IMR-90 (cell line): Measurements from ENCODE around the gene ZFAND2B. TPM values are rescaled to one million over a fixed set of nuclear protein-coding genes. Genes with fewer than 3 reads are reported as not detected.

Source experiments
- ATAC-seq: fragments of 200-7000 bp; cut with Tn5 transposase; 2 replicates; pipeline ENCODE4 v1.9.1; 2020; ENCODE audit warnings: low read depth, mild to moderate bottlenecking, moderate library complexity
- BruUV-seq: library from RNA; stranded (reverse); fragments of 400-500 nt; replicated peaks from 2 replicates; lab custom pipeline; 2021; lab: Mats Ljungman, UMichigan
- CTCF ChIA-PET: fragments of 300-600 bp; formaldehyde crosslinking; extraction: SDS; loops from one replicate; lab custom pipeline; 2021; ENCODE audit warnings: antibody characterized with exemption; lab: Yijun Ruan, JAX
- POLR2A ChIA-PET: fragments of 300-600 bp; sonication (Branson Sonifier 250); formaldehyde crosslinking; loops from one replicate; lab custom pipeline; 2022; ENCODE audit warnings: antibody characterized with exemption; ENCODE audit not compliant: unreplicated experiment; lab: Charles Lee
- DNase-seq: peaks from one replicate; pipeline ENCODE4 v3.0.0; 2013
- H2AFZ ChIP-seq: replicated peaks from 2 replicates; pipeline ENCODE3; 2013; ENCODE audit warnings: low read length, mild to moderate bottlenecking; ENCODE audit not compliant: poor library complexity
- H2AK5ac ChIP-seq: 2 replicates; pipeline ENCODE4 v1.6.1; 2013; ENCODE audit warnings: low read depth, low read length, inconsistent platforms
- H2AK9ac ChIP-seq: replicated peaks from 2 replicates; pipeline ENCODE3; 2013; ENCODE audit warnings: mild to moderate bottlenecking, low read depth, low read length, moderate library complexity; ENCODE audit not compliant: poor library complexity
- H2BK120ac ChIP-seq: 2 replicates; pipeline ENCODE4 v1.6.1; 2013; ENCODE audit warnings: low read depth, low read length, inconsistent platforms
- H2BK15ac ChIP-seq: 3 replicates; pipeline ENCODE4 v1.6.1; 2013; ENCODE audit warnings: low read depth, low read length, inconsistent platforms
- H2BK20ac ChIP-seq: 2 replicates; pipeline ENCODE4 v1.6.1; 2013; ENCODE audit warnings: low read depth, mild to moderate bottlenecking, inconsistent platforms, low read length, moderate library complexity
- H2BK5ac ChIP-seq: 2 replicates; pipeline ENCODE4 v1.6.1; 2013; ENCODE audit warnings: mild to moderate bottlenecking, low read depth, low read length, inconsistent platforms; ENCODE audit not compliant: poor library complexity, severe bottlenecking
- H3K14ac ChIP-seq: replicated peaks from 2 replicates; pipeline ENCODE4 v1.6.1; 2013; ENCODE audit warnings: low read depth, low read length, inconsistent platforms
- H3K18ac ChIP-seq: 2 replicates; pipeline ENCODE4 v1.6.1; 2013; ENCODE audit warnings: low read depth, low read length, control low read depth
- H3K23ac ChIP-seq: 2 replicates; pipeline ENCODE4 v1.6.1; 2013; ENCODE audit warnings: low read depth, low read length, inconsistent platforms
- H3K27ac ChIP-seq: 2 replicates; pipeline ENCODE4 v1.5.1; 2013; ENCODE audit warnings: mild to moderate bottlenecking, control low read depth, low read length; ENCODE audit not compliant: insufficient read depth
- H3K27me3 ChIP-seq: 2 replicates; pipeline ENCODE4 v1.6.1; 2013; ENCODE audit warnings: low read length; ENCODE audit not compliant: control insufficient read depth, insufficient read depth
- H3K36me3 ChIP-seq: 2 replicates; pipeline ENCODE4 v1.6.1; 2013; ENCODE audit warnings: low read length, mixed read lengths; ENCODE audit not compliant: control insufficient read depth, insufficient read depth
- H3K4ac ChIP-seq: 2 replicates; pipeline ENCODE4 v1.6.1; 2013; ENCODE audit warnings: low read depth, low read length, inconsistent platforms
- H3K4me1 ChIP-seq: 2 replicates; pipeline ENCODE4 v1.6.1; 2013; ENCODE audit warnings: low read length, mixed read lengths; ENCODE audit not compliant: control insufficient read depth, insufficient read depth
- H3K4me2 ChIP-seq: 2 replicates; pipeline ENCODE4 v1.6.1; 2013; ENCODE audit warnings: low read depth, mild to moderate bottlenecking, control low read depth, low read length, moderate library complexity
- H3K4me3 ChIP-seq: 2 replicates; pipeline ENCODE4 v1.5.1; 2013; ENCODE audit warnings: low read depth, mild to moderate bottlenecking, control low read depth, low read length, moderate library complexity; ENCODE audit not compliant: insufficient read depth
- H3K56ac ChIP-seq: 2 replicates; pipeline ENCODE4 v1.6.1; 2013; ENCODE audit warnings: low read length, inconsistent platforms; ENCODE audit not compliant: insufficient read depth; ENCODE audit errors: extremely low read depth
- H3K79me1 ChIP-seq, 2 experiments: 2 replicates each; pipeline ENCODE4 v1.6.1; 2013; ENCODE audit warnings: low read length in 2 of 2, inconsistent platforms in 1 of 2, low read depth in 1 of 2
- H3K9ac ChIP-seq: 2 replicates; pipeline ENCODE4 v1.6.1; 2013; ENCODE audit warnings: low read depth, low read length, control low read depth
- H3K9me1 ChIP-seq: 2 replicates; pipeline ENCODE4 v1.6.1; 2013; ENCODE audit warnings: low read length, inconsistent platforms; ENCODE audit not compliant: insufficient read depth
- H3K9me3 ChIP-seq: 2 replicates; pipeline ENCODE4 v1.6.1; 2013; ENCODE audit warnings: low read length; ENCODE audit not compliant: control insufficient read depth, insufficient read depth
- H4K20me1 ChIP-seq: 2 replicates; pipeline ENCODE4 v1.6.1; 2013; ENCODE audit warnings: low read length, inconsistent platforms; ENCODE audit not compliant: insufficient read depth
- H4K5ac ChIP-seq: 2 replicates; pipeline ENCODE4 v1.6.1; 2013; ENCODE audit warnings: mild to moderate bottlenecking, low read depth, low read length, control low read depth
- H4K8ac ChIP-seq, 2 experiments: 2 replicates each; pipeline ENCODE4 v1.6.1; 2013; ENCODE audit warnings: low read depth in 2 of 2, low read length in 2 of 2, control low read depth in 1 of 2, inconsistent platforms in 1 of 2
- H4K91ac ChIP-seq: 2 replicates; pipeline ENCODE4 v1.6.1; 2013; ENCODE audit warnings: low read depth, low read length, inconsistent platforms; ENCODE audit not compliant: insufficient read depth
- NFE2L2 ChIP-seq: fragments of 150-350 bp; IDR thresholded peaks from 2 replicates; pipeline ENCODE4 v1.6.1; 2016; ENCODE audit warnings: low read depth, mild to moderate bottlenecking, low read length
- RFX5 ChIP-seq: IDR thresholded peaks from 2 replicates; pipeline ENCODE4 v1.8.0; 2012; ENCODE audit warnings: low read depth, mild to moderate bottlenecking, low read length, moderate library complexity
- WGBS, 2 experiments: methylation state at CpG; one replicate each; pipeline versions ENCODE4 v1.1.5 to v1.1.7; 2013; ENCODE audit warnings: missing lambda C conversion rate in 2 of 2; ENCODE audit not compliant: insufficient read length in 1 of 2; ENCODE audit errors: extremely low coverage in 2 of 2; 5-methylcytosine and 5-hydroxymethylcytosine counted together
- dilution Hi-C: fragments of 300-500 bp; cut with HindIII; formaldehyde crosslinking; loops from one replicate; pipeline ENCODE4 v1.14.3; 2018; ENCODE audit warnings: low sequenced_read_pairs; ENCODE audit not compliant: unreplicated experiment
- in situ Hi-C: fragments of 300-500 bp; cut with MboI; formaldehyde crosslinking; loops from 3 replicates; pipeline ENCODE4 v1.14.3; 2019; ENCODE audit warnings: low sequenced_read_pairs, inconsistent platforms, mixed read lengths
- intact Hi-C: fragments of 100-400 bp; cut with micrococcal nuclease; formaldehyde crosslinking; loops from 2 replicates; pipeline ENCODE4 v1.10.0; 2022
- polyA plus RNA-seq, 3 experiments: library from polyadenylated mRNA; depleted of rRNA; stranded (reverse); fragments of >200 nt; gene quantifications; 2 replicates each; pipeline ENCODE4 v1.2.3, GENCODE V29; 2012; ENCODE audit warnings: low replicate concordance in 1 of 3
- total RNA-seq: library from RNA; depleted of rRNA; stranded (reverse); fragments of >200 nt; gene quantifications from 2 replicates; pipeline ENCODE4 v1.2.3, GENCODE V29; 2012

Gene ZFAND2B
- total and polyA plus RNA-seq, 2 of the 4 experiments (the other 2 are of a cell fraction) = 25.5 to 38.3 TPM

DNA sequence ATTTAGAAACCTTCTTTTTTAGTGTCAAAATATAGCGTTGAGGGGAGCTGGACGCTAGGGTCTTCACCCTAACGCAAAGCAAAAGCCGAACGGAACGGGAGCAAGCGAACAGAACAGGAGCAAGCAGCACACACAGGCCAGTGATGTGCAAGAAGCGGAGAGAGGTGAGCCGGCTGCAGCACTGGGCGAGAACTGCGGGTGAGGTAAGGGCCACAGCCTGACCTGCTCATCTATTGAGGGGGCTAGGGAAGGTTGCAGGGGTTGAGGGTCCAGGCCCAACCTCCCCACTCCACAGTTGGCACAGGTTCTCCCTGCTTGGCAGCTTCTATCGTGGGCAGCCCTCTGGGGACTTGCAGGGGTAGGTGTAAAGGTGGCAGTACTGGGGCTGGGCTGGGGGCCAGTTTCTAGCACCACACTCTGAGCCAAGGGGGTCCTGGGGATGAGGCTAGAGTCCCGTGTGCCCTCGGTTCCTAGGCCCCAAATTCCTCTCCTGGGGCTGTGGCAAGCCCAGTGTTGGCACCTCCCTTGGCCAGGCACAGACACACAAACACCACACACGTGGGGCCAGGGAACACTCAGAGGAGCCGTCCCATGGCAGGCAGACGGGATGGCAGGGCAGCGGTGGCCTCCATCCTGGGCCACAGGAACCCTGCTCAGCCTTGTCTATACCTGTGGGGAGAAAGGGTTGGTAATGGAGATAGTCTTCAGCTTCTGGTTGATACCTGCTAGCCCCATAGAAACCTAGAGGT lies 13.4 kb downstream of the ZFAND2B start:
- ChIA-PET POLR2A (no interaction called here), CTCF (no interaction called here)
- Histone ChIP-seq H2BK5ac (no peak overlapping the region), H2AFZ (no peak overlapping the region), H3K27ac (no peak overlapping the region), H2AK9ac (peak overlapping the region; percentile 25), H3K9me1 (peaks cover 6% of the 10 kb centered on the region), H2AK5ac (no peak overlapping the region), H4K8ac (no peak overlapping the region), H4K5ac (no peak overlapping the region), H3K4me2 (no peak overlapping the region), H3K27me3 (no peaks in the 10 kb centered on the region), H2BK15ac (no peak overlapping the region), H3K9ac (no peak overlapping the region), H3K56ac (no peak overlapping the region), H3K4me3 (no peak overlapping the region), H3K4ac (no peak overlapping the region), H3K9me3 (no peaks in the 10 kb centered on the region), H4K91ac (no peak overlapping the region), H3K36me3 (peaks cover 51% of the 10 kb centered on the region), H2BK20ac (no peak overlapping the region), H3K14ac (no peak overlapping the region), H4K20me1 (peaks cover 8% of the 10 kb centered on the region), H3K18ac (no peak overlapping the region), H2BK120ac (no peak overlapping the region), H3K23ac (no peak overlapping the region), H3K79me1 (peaks cover 8 to 22% of the 10 kb centered on the region in 2 experiments; a peak in 3 of 4 replicates), H3K4me1 (peaks cover 5% of the 10 kb centered on the region; the same call in 1 of the 2 replicates)
- intact Hi-C loops (loop anchor here (1.0 to 2.0 kb wide), 2 partner anchors 59 to 78 kb away; partner anchors contain the start of gene DNAJB2), in situ Hi-C loops (no loop called here), dilution Hi-C loops (no loop called here)
- no peak for TF ChIP-seq RFX5
- TF ChIP-seq NFE2L2 = no peak
- DNase-seq (no peak), ATAC-seq (no peak)
- WGBS, 2 experiments = 93% methylated on average over 6 of the region's 18 CpGs; no CpG with 5 or more reads in 1 of the 2 experiments
- BruUV-seq = no TSS peak
